Stimulated activated CD4-positive, alpha-beta T cell treated with anti-CD3 and anti-CD28 coated beads, Interleukin-15, amount 100 ng/mL, for 1 hour (primary cell): Measurements from ENCODE around the gene MEG3.
A peak's percentile ranks its signal among the peaks of the same experiment; 100 is the strongest.

Experiments used
- DNase-seq, 2 donors: peaks; one replicate each; pipeline ENCODE4 v3.0.0-alpha.2; 2020; ENCODE audit warnings: low read depth in 1 of 2, low spot score in 1 of 2

MEG3 gene

GRCh38 chr14:100845341-100845740 is 19.4 kb downstream of the MEG3 start:
- no peak for DNase-seq

- no peak for DNase-seq
Observed at GRCh38 chr14:100846309-100846859, 20.5 kb downstream of the MEG3 start.

- no peak for DNase-seq
Observed at GRCh38 chr14:100849115-100849781, 23.3 kb downstream of the MEG3 start.

- DNase-seq: peak; percentile 50 to 71
Observed at GRCh38 chr14:100850841-100851585, 25.1 kb downstream of the MEG3 start.

- DNase-seq: no peak
Observed at GRCh38 chr14:100851586-100851916, 25.6 kb downstream of the MEG3 start.

- DNase-seq: no peak
Observed at GRCh38 chr14:100851946-100852620, 26.2 kb downstream of the MEG3 start.

DNA sequence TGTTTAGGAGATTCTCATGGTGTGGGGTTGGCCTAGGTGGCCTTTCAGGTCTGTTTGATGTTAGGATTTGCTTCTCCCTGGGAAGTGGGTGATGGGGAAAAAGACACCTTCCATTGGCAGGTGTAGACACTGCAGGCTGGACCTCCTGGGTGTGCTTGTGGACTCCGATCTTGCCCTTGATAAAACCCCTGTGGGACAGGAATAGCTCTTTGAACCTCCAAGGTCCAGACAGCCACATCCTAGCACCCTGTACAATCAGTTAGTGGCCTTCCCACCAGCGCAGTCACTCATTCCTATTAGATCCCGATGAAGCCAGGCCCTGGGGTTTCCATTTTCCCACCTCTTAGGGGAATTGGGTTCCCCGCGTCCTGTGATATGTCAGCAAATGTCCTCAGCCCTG is 28.5 kb downstream of the MEG3 start:
- no peak for DNase-seq

DNA sequence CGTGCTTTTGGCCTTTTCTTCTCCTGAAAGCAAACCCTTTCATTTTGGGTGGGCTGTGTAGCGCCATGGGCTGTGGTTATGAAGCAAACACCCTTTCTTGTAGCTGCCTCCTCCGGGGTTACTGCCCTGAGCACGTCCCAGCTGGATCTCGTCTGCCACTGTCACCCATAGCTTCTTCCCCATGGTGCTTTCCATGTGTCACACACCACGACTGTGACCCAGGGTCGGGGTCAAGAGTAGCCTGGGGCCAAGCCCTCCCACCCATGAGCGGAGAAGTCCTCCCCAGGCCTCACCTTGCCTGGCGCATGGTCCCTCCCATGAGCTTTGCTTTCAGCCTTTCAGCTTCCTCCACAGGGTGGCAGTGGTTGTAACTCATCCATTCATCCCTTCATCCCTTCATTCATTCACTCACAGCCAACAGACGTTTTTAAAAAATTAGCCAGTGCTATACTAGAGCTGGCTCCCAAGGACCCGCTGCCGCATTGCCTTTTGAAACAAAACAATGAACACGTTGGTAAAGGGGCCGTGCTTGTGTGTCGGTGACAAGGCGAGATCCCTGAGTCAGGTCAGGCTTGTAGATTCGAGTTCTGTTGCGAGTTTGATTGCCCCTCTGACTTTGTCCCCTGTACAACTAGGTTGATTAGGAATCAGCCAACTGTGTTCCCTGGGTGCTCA is 29.5 kb downstream of the MEG3 start:
- DNase-seq: no peak

DNA sequence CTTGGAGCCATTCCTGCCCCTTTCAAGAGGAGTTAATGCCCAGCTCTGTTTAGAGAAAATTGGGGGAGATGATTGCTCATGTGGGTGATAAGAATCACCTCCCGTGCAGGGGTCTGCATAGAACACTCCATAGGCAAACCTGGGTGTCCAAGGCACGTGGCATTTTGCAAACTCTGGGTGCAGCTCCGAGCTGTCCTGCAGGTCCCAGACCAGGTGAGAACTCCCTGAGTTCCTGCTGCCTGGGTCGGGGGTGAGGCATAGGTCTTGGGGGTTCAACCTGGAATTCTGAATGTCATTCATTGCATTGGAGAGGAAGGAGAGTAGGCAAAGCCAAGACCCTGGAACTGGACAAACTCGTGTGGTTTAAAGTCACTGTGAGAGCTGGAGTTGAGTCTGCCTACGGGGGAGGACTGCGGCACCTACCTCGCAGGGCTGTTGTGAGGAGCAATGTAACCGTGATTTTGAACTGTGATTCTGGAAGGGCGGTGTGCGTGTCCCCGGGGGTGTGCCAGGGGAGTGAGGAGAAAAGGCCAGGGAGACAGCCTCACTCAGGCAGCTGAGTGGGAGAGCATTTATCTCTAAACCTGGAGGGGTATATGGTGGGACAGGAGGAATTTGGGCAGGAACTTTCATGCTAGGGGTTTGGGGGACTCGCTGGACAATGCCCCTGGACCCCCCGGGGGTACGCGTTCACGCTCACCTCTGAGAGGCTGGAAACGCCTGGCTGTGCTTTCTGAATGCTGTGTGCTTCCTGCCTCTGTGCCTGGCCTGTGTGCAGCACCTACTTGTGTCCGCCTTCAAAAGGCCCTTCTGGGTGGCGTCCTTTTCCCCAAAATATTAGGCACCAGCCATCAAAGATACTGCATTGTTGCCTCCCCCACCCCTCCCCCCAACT is 30.4 kb downstream of the MEG3 start:
- no peak for DNase-seq

GRCh38 chr14:100857233-100857922 is 31.5 kb downstream of the MEG3 start:
- no peak for DNase-seq

DNA sequence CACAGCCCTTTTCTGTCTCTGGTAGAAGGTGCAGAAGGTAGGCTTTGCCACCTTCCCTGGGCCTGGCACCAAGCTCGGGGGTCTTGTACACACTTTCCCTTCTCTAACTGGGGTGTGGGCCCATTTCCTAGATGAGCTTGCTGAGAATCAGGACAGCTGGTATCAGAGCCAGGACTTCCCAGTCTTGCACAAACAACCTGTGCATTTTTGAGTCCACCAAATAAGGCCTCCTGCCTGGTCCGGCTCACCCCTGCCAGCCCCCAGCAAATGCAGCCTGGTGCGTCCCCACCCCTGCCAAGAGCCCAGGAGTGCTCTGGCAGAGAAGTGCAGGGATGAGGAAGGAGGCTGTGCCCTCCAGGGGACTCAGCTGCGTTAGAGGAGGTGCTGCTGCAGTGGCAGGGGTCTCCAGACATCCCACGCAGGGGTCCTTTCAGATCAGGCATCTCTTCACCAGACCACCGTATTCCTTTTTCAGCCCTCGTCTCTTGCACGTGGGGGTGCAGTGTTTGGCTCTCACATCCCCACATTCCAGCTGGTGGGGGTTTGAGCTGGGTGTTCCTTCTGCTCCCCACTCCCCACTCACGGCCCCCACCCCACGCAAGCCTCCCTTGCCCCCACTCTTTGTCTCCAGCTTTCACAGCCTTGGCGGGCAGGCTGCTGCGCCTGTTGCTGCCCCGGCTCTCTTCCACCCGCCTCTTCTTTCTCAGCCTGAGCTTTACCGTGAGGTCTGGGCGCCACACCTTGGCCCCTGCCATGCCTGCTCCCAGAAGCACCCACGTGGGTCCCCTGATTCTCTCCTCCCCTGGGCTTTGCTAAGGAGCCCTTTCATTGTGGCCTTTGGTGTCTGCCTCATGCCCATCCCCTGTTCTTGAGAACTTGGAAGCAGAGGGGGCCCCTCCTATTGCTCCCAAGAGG is 32.3 kb downstream of the MEG3 start:
- DNase-seq: no peak

DNA sequence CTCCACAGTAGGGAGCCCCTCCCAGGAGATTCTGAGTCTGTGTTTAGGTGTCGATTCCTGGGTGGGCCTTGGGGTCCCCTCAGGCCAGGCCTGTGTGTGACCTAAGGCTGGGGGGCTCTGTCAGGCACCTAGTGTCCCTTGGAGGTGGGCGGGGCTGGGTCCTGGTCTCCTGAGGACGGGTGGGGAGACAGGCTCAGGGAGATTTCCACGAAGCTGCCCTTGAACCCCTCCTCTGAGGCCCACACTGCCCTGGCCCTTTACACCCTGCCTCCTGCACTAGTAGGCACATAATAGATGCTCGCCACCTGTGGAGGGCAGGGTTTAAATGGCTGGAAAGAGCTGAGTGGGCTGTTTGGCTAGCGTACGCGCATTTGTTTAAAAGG is 32.9 kb downstream of the MEG3 start:
- no peak for DNase-seq

GRCh38 chr14:100859781-100860180 is 33.9 kb downstream of the MEG3 start:
- DNase-seq: no peak

GRCh38 chr14:100860556-100861187 is 34.8 kb downstream of the MEG3 start:
- DNase-seq: no peak

DNA sequence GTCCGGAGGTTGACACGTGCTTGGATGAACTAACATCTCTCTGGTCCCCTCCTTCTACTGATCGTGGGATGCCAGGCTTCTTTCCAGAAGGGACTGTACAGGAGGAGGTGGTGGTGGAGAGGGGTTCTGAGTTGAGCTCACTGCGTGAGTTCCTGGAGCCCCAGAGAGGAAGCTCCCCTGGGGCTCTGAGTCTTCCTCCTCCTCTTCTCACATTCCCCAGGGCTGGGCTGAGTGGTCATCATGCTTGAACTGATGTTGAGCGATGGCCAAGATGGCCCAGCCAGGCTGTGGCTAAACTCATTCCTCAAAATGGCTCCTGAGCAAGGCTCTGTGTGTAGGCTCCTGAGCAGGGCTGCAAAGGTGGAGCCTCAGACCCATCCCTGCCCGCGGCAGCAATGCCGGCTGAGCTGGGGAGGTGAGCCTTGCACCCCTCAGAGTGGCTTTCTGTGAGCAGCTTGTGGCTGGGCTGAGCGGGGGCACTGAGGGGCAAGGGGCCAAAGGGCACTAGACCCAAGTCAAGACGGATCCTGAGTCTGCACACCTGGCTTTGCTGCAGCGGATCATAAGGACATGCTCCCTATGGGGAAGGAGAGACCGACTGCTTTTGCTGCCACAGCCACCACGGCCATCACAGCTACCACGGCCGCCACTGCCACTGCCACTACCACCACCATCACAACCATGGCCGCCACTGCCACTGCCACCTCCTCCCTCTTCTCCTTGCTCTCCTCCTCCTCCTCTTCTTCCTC is 35.4 kb downstream of the MEG3 start:
- DNase-seq: no peak

DNA sequence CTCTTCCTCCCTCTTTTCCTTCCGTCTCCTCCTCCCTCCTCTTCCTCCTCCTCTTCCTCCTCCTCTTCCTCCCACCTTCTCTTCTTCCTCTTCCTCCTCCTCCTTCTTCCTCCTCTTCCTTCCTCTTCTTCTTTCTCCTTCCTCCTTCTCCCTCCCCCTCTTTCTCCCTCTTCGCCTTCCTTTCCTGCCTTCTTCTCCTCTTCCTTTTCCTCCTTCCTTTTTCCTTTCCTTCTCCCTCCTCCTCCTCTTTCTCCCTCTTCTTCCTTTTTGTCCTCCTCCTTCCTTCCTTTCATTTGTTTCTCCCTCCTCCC is 36.0 kb downstream of the MEG3 start:
- no peak for DNase-seq

DNA sequence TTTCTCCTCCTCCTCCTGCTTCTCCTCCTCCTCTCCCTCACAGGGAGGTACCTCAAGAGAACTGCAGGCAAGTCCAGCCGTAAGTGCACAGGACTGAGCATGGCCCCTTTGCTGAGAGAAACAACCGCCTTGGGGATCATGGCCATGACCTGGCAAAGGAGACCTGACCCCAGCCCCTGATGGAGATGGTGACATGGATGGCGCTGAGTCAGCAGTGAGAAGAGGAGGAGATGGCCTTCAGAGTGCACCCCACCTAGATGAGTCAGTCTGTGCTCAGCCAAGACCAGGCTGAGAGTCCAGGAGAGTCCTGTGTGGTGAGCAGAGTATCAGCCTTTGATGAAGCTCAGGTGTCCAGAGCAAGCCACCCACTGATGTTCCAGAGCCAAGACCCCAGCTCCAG is 36.4 kb downstream of the MEG3 start:
- no peak for DNase-seq

- no peak for DNase-seq
Observed at GRCh38 chr14:100862793-100863192, 36.9 kb downstream of the MEG3 start.
